ENCODE measurements around the gene TMEM101.

DNA sequence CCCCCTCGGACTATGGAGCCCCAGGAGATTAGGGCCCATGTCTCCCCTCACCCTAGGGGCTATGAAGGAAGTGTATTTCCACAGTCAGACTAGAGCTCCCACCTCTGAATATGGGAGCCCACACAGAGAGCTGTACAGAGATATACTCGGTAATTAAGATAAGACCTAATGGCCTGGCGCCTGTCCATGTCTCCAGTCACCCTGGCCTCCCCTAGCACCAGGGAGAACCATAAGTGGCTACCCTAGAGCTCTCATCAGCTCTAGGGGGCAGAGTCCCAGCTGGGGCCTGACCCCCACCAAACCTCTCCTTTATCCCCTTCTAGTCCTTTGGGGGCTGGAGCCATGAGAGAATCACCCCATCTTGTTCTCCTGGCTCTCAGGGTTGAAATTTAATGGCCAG lies 2.4 kb downstream of the TMEM101 start:
- no peak for TF ChIP-seq POLR2A (IDR thresholded peaks at IDR 0.05)
- TF ChIP-seq, protein P1, sequence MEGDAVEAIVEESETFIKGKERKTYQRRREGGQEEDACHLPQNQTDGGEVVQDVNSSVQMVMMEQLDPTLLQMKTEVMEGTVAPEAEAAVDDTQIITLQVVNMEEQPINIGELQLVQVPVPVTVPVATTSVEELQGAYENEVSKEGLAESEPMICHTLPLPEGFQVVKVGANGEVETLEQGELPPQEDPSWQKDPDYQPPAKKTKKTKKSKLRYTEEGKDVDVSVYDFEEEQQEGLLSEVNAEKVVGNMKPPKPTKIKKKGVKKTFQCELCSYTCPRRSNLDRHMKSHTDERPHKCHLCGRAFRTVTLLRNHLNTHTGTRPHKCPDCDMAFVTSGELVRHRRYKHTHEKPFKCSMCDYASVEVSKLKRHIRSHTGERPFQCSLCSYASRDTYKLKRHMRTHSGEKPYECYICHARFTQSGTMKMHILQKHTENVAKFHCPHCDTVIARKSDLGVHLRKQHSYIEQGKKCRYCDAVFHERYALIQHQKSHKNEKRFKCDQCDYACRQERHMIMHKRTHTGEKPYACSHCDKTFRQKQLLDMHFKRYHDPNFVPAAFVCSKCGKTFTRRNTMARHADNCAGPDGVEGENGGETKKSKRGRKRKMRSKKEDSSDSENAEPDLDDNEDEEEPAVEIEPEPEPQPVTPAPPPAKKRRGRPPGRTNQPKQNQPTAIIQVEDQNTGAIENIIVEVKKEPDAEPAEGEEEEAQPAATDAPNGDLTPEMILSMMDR (IDR thresholded peaks at IDR 0.05), result no peak
- TF ChIP-seq POLR2AphosphoS5 (IDR thresholded peaks at IDR 0.05), result no peak

All from prostate gland (tissue), 2 donors.